H1 (cell line): ENCODE results near the gene PHC3. TPM values are rescaled to one million over a fixed set of nuclear protein-coding genes. Genes with fewer than 3 reads are reported as not detected.

Experiments used
- CTCF ChIA-PET: fragments of 300-600 bp; sonication (Branson Sonifier 250); formaldehyde crosslinking; loops from one replicate; lab custom pipeline; 2021; ENCODE audit not compliant: partially characterized antibody; lab: Charles Lee
- POLR2A ChIA-PET: fragments of 300-600 bp; sonication (Branson Sonifier 250); formaldehyde crosslinking; loops from one replicate; lab custom pipeline; 2021; ENCODE audit warnings: inconsistent platforms; ENCODE audit not compliant: partially characterized antibody; lab: Charles Lee
- DNase-seq, 2 experiments: peaks; one replicate each; pipeline versions ENCODE4 v3.0.0 to v3.0.0-alpha.2; 2010 to 2022; ENCODE audit warnings: low spot score in 2 of 2, low read depth in 1 of 2, mixed read lengths in 1 of 2
- FAIRE-seq: peaks from 2 replicates; lab custom pipeline; 2011; peaks lifted over from hg19 to GRCh38; lab: Jason Lieb, UNC
- H2AFZ ChIP-seq: 2 replicates; pipeline ENCODE4 v1.8.1; 2012; ENCODE audit warnings: low read length, inconsistent platforms
- H2AK5ac ChIP-seq: 2 replicates; pipeline ENCODE4 v1.6.1; 2013; ENCODE audit warnings: low read depth, low read length
- H2BK120ac ChIP-seq: replicated peaks from 2 replicates; pipeline ENCODE3; 2013; ENCODE audit warnings: low read depth, low read length, inconsistent platforms
- H2BK12ac ChIP-seq: 2 replicates; pipeline ENCODE4 v1.6.1; 2013; ENCODE audit warnings: low read depth, low read length
- H2BK15ac ChIP-seq: 2 replicates; pipeline ENCODE4 v1.6.1; 2013; ENCODE audit warnings: low read length
- H2BK20ac ChIP-seq: 2 replicates; pipeline ENCODE4 v1.6.1; 2013; ENCODE audit warnings: low read length
- H2BK5ac ChIP-seq: 2 replicates; pipeline ENCODE4 v1.6.1; 2013; ENCODE audit warnings: low read depth, low read length
- H3K14ac ChIP-seq: 2 replicates; pipeline ENCODE4 v1.6.1; 2013; ENCODE audit warnings: inconsistent platforms; ENCODE audit not compliant: insufficient read length
- H3K18ac ChIP-seq: 2 replicates; pipeline ENCODE4 v1.6.1; 2013; ENCODE audit warnings: low read length; ENCODE audit errors: extremely low read depth
- H3K23ac ChIP-seq: 2 replicates; pipeline ENCODE4 v1.6.1; 2013; ENCODE audit warnings: inconsistent platforms; ENCODE audit not compliant: insufficient read length
- H3K23me2 ChIP-seq: 2 replicates; pipeline ENCODE4 v1.6.1; 2013; ENCODE audit warnings: low read depth, low read length
- H3K27ac ChIP-seq: 2 replicates; pipeline ENCODE4 v1.6.1; 2011; ENCODE audit warnings: low read depth, low read length, inconsistent platforms
- H3K27me3 ChIP-seq, 4 experiments: replicated peaks in 1 of 4; 1 replicate in 1 of 4; 2 replicates in 3 of 4; pipeline versions ENCODE4 v1.6.1 to v1.8.1; 2011 to 2013; ENCODE audit warnings: low read length in 3 of 4, mild to moderate bottlenecking in 3 of 4, inconsistent platforms in 2 of 4, mixed read lengths in 2 of 4, moderate library complexity in 1 of 4; ENCODE audit not compliant: control insufficient read depth in 3 of 4, insufficient read depth in 3 of 4; ENCODE audit errors: extremely low read depth in 1 of 4
- H3K36me3 ChIP-seq, 4 experiments: 2 replicates each; pipeline versions ENCODE4 v1.6.1 to v1.8.1; 2011 to 2013; ENCODE audit warnings: mild to moderate bottlenecking in 4 of 4, low read length in 3 of 4, moderate library complexity in 2 of 4, control low read depth in 1 of 4, inconsistent platforms in 1 of 4; ENCODE audit not compliant: insufficient read depth in 4 of 4, control insufficient read depth in 2 of 4
- H3K4ac ChIP-seq: replicated peaks from 2 replicates; pipeline ENCODE3; 2013; ENCODE audit warnings: low read length, low read depth, mixed read lengths, inconsistent platforms; ENCODE audit not compliant: insufficient read length
- H3K4me1 ChIP-seq, 4 experiments: replicated peaks in 1 of 4; 1 replicate in 1 of 4; 2 replicates in 3 of 4; pipeline versions ENCODE4 v1.6.1 to v1.8.1; 2011 to 2013; ENCODE audit warnings: low read length in 3 of 4, inconsistent platforms in 2 of 4, mixed read lengths in 1 of 4; ENCODE audit not compliant: insufficient read depth in 4 of 4, control insufficient read depth in 3 of 4
- H3K4me2 ChIP-seq, 2 experiments: 2 replicates each; pipeline versions ENCODE4 v1.6.1 to v1.8.1; 2011 to 2013; ENCODE audit warnings: low read depth in 2 of 2, low read length in 2 of 2, control low read depth in 1 of 2, inconsistent platforms in 1 of 2, mild to moderate bottlenecking in 1 of 2; ENCODE audit not compliant: insufficient read depth in 1 of 2
- H3K4me3 ChIP-seq, 4 experiments: fragments of 200-600, 300-600 bp in 1 of 4; sonication (generic), shearing (Covaris generic), sonication (Bioruptor Twin) in 1 of 4; 2 replicates each; pipeline versions ENCODE4 v1.5.1 to v1.8.1; 2011 to 2016; ENCODE audit warnings: low read length in 4 of 4, low read depth in 3 of 4, control low read depth in 2 of 4, inconsistent platforms in 2 of 4, mild to moderate bottlenecking in 2 of 4, mixed read lengths in 1 of 4, moderate library complexity in 1 of 4; ENCODE audit not compliant: insufficient read depth in 2 of 4; ENCODE audit errors: extremely low read depth in 1 of 4
- H3K56ac ChIP-seq: replicated peaks from 2 replicates; pipeline ENCODE3; 2013; ENCODE audit warnings: low read depth, mild to moderate bottlenecking, mixed read lengths, low read length, inconsistent platforms; ENCODE audit not compliant: insufficient read length
- H3K79me1 ChIP-seq: 2 replicates; pipeline ENCODE4 v1.6.1; 2013; ENCODE audit warnings: low read depth, low read length, control low read depth
- H3K79me2 ChIP-seq, 2 experiments: 2 replicates each; pipeline versions ENCODE4 v1.6.1 to v1.8.1; 2012 to 2013; ENCODE audit warnings: low read length in 2 of 2, mild to moderate bottlenecking in 2 of 2, inconsistent platforms in 1 of 2; ENCODE audit not compliant: insufficient read depth in 2 of 2, control insufficient read depth in 1 of 2
- H3K9ac ChIP-seq, 4 experiments: replicated peaks in 1 of 4; 1 replicate in 1 of 4; 2 replicates in 3 of 4; pipeline versions ENCODE4 v1.6.1 to v1.8.1; 2011 to 2013; ENCODE audit warnings: low read depth in 3 of 4, low read length in 3 of 4, control low read depth in 2 of 4, mild to moderate bottlenecking in 2 of 4, moderate library complexity in 2 of 4, inconsistent platforms in 1 of 4; ENCODE audit errors: extremely low read depth in 1 of 4
- H3K9me3 ChIP-seq, 2 experiments: 2 replicates each; pipeline versions ENCODE4 v1.6.1 to v1.8.1; 2012 to 2013; ENCODE audit warnings: mild to moderate bottlenecking in 2 of 2, moderate library complexity in 2 of 2, control low read depth in 1 of 2, inconsistent platforms in 1 of 2, low read depth in 1 of 2, low read length in 1 of 2, mixed read lengths in 1 of 2; ENCODE audit not compliant: insufficient read depth in 2 of 2
- H4K20me1 ChIP-seq, 2 experiments: replicated peaks in 1 of 2; 2 replicates each; pipeline versions ENCODE3 to v1.8.1; 2011 to 2013; ENCODE audit warnings: inconsistent platforms in 2 of 2, low read length in 2 of 2, mild to moderate bottlenecking in 1 of 2; ENCODE audit not compliant: insufficient read depth in 2 of 2, control insufficient read depth in 1 of 2
- H4K5ac ChIP-seq: 2 replicates; pipeline ENCODE4 v1.6.1; 2013; ENCODE audit warnings: low read length, low read depth, mixed read lengths, inconsistent platforms; ENCODE audit not compliant: insufficient read length
- H4K8ac ChIP-seq: 2 replicates; pipeline ENCODE4 v1.8.0; 2013; ENCODE audit warnings: mild to moderate bottlenecking, moderate library complexity, low read length, inconsistent platforms; ENCODE audit not compliant: insufficient read depth; ENCODE audit errors: extremely low read depth
- H4K91ac ChIP-seq: replicated peaks from 2 replicates; pipeline ENCODE3; 2013; ENCODE audit warnings: low read length, mixed read lengths, inconsistent platforms; ENCODE audit not compliant: insufficient read length
- BRCA1 ChIP-seq: IDR thresholded peaks from 2 replicates; pipeline ENCODE4 v1.6.1; 2012; ENCODE audit warnings: low read depth, low read length, improper control_type of control experiment
- CREB1 ChIP-seq: IDR thresholded peaks from 2 replicates; pipeline ENCODE4 v1.6.1; 2012; ENCODE audit warnings: inconsistent platforms
- NANOG ChIP-seq: IDR thresholded peaks from 2 replicates; pipeline ENCODE4 v1.6.1; 2011; ENCODE audit warnings: low read length, low read depth, mild to moderate bottlenecking, inconsistent platforms; ENCODE audit not compliant: insufficient read depth, poor library complexity, severe bottlenecking
- PHF8 ChIP-seq: fragments of 200-600 bp; sonication (generic); conservative IDR thresholded peaks from 2 replicates; pipeline ENCODE4 v1.7.1; 2012; ENCODE audit warnings: low read depth, mild to moderate bottlenecking, inconsistent platforms, low read length, moderate library complexity
- POLR2AphosphoS5 ChIP-seq: IDR thresholded peaks from 2 replicates; pipeline ENCODE4 v1.6.1; 2011; ENCODE audit warnings: low read depth, low read length
- SIN3A ChIP-seq, 2 experiments: IDR thresholded peaks in 1 of 2; conservative IDR thresholded peaks in 1 of 2; 2 replicates each; pipeline ENCODE4 v1.6.1; 2011 to 2012; ENCODE audit warnings: low read length in 2 of 2, improper control_type of control experiment in 1 of 2, low read depth in 1 of 2, mild to moderate bottlenecking in 1 of 2
- SIX5 ChIP-seq: IDR thresholded peaks from 2 replicates; pipeline ENCODE4 v1.6.1; 2011; ENCODE audit warnings: mild to moderate bottlenecking, low read depth, low read length
- SRF ChIP-seq: IDR thresholded peaks from 2 replicates; pipeline ENCODE4 v1.6.1; 2011; ENCODE audit warnings: mild to moderate bottlenecking, low read depth, low read length, moderate library complexity
- TEAD4 ChIP-seq: IDR thresholded peaks from 2 replicates; pipeline ENCODE4 v1.6.1; 2012; ENCODE audit warnings: low read depth, low read length, inconsistent platforms, mixed read lengths
- WGBS, 2 experiments: shearing (Covaris generic) in 1 of 2; methylation state at CpG; one replicate each; pipeline versions ENCODE4 v1.1.6 to v1.1.7; 2013 to 2015; ENCODE audit warnings: low lambda C conversion rate in 2 of 2, mixed read lengths in 2 of 2, inconsistent platforms in 1 of 2, low coverage in 1 of 2, missing lambda C conversion rate in 1 of 2; ENCODE audit not compliant: insufficient replicate concordance in 2 of 2, insufficient coverage in 1 of 2, insufficient read length in 1 of 2; ENCODE audit errors: extremely low coverage in 1 of 2, missing lambda C conversion rate in 1 of 2; 5-methylcytosine and 5-hydroxymethylcytosine counted together
- polyA plus RNA-seq, 7 experiments: library from polyadenylated mRNA; depleted of rRNA in 3 of 7; stranded (reverse) in 5 of 7; unstranded in 2 of 7; fragments of >200 nt in 5 of 7; fragments of 200-250 nt in 2 of 7; gene quantifications; 1 replicate in 5 of 7; 2 replicates in 1 of 7; 4 replicates in 1 of 7; pipeline versions ENCODE4 v1.2.1 to v1.2.3, GENCODE V29; 2011 to 2013; ENCODE audit warnings: missing spikeins in 2 of 7, mixed read lengths in 2 of 7
- total RNA-seq: library from RNA; stranded (reverse); fragmentation: NEBNext Ultra II Directional; extraction: Animal tissue kit (Norgen Biotek cat#: 25700); gene quantifications from 2 replicates; pipeline ENCODE4 v1.2.1, GENCODE V29; 2021
- TF ChIP-seq, protein P1 (sequence below): IDR thresholded peaks from 2 replicates; pipeline ENCODE4 v1.6.1; 2012; ENCODE audit warnings: inconsistent platforms
- TF ChIP-seq, protein P2 (sequence below): IDR thresholded peaks from 2 replicates; pipeline ENCODE4 v1.6.1; 2012; ENCODE audit warnings: low read length, inconsistent platforms

The PHC3 gene
- total and polyA plus RNA-seq, 2 of the 8 experiments (the other 6 are each of a cell fraction or from before 2014, with no cell fraction given), result 26.4 to 29.2 TPM

DNA sequence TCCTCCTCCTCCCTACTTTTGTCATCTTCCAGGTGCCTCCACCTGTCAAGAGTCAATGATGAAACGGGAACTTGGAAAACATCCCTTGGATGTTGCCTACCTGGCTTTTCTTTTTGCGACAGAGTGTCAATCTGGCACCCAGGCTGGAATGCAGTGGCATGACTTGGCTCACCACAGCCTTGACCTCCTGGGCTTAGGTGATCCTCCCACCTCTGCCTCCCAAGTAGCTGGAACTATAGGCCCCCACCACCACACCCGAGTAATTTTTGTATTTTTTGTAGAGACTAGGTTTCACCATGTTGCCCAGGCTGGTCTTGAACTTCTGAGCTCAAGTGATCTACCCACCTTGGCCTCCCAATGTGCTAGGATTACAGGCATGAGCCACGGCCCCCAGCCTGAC lies 100.9 kb downstream of the PHC3 start:
- H3K4me2 ChIP-seq, result no peak overlapping the region
- H3K9ac ChIP-seq, result no peak overlapping the region
- H2AFZ ChIP-seq, result no peak overlapping the region
- DNase-seq (no peak), FAIRE-seq (no peak)
- no peaks in the 10 kb centered on the region for H3K27me3 ChIP-seq
- peaks cover 0 to 9% (median 3%) of the 10 kb centered on the region in 4 experiments; a peak in 2 of 8 replicates for H3K36me3 ChIP-seq
- 84% methylated on average over 4 of the region's 4 CpGs; no CpG with 5 or more reads in 1 of the 2 experiments for WGBS, 2 experiments
- no peak overlapping the region for H3K14ac ChIP-seq
- no peak overlapping the region for H2BK15ac ChIP-seq
- no peak overlapping the region for H3K27ac ChIP-seq
- H4K5ac ChIP-seq, result no peak overlapping the region
- H2AK5ac ChIP-seq, result no peak overlapping the region
- H4K8ac ChIP-seq, result no peak overlapping the region
- H3K23ac ChIP-seq, result no peak overlapping the region
- POLR2A ChIA-PET, result interaction anchor here (1.1 kb wide), 1 partner anchor 148 kb away, joined by 3 read pairs; no protein-coding TSS in a partner anchor
- H3K18ac ChIP-seq, result no peak overlapping the region
- H4K20me1 ChIP-seq, result no peaks in the 10 kb centered on the region
- H3K9me3 ChIP-seq, result no peaks in the 10 kb centered on the region
- H2BK12ac ChIP-seq, result no peak overlapping the region
- no peak overlapping the region for H3K4ac ChIP-seq
- H2BK5ac ChIP-seq, result no peak overlapping the region
- no peaks in the 10 kb centered on the region for H3K79me1 ChIP-seq
- no peak overlapping the region for H2BK20ac ChIP-seq
- no peak overlapping the region for H3K56ac ChIP-seq
- H3K4me1 ChIP-seq, result peaks cover 0 to 2% (median 0%) of the 10 kb centered on the region in 4 experiments; a peak in 1 of 7 replicates
- H4K91ac ChIP-seq, result no peak overlapping the region
- no peak overlapping the region for H2BK120ac ChIP-seq
- no peaks in the 10 kb centered on the region for H3K79me2 ChIP-seq
- no peak overlapping the region for H3K4me3 ChIP-seq
- H3K23me2 ChIP-seq, result no peaks in the 10 kb centered on the region
- CTCF ChIA-PET, result interaction anchor here (1.1 to 4.5 kb wide), 6 partner anchors 9 to 218 kb away, joined by 3 to 34 read pairs (median 5); no protein-coding TSS in a partner anchor
- TF ChIP-seq CREB1, result no peak
- TF ChIP-seq, protein P1, sequence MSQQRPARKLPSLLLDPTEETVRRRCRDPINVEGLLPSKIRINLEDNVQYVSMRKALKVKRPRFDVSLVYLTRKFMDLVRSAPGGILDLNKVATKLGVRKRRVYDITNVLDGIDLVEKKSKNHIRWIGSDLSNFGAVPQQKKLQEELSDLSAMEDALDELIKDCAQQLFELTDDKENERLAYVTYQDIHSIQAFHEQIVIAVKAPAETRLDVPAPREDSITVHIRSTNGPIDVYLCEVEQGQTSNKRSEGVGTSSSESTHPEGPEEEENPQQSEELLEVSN, result no peak
- no peak for TF ChIP-seq SIN3A (conservative IDR thresholded peaks at IDR 0.05 in 1 of 2, IDR thresholded peaks at IDR 0.05 in 1 of 2; ENCODE audit: low read depth in 1 of 2, low read length in 2 of 2)
- TF ChIP-seq SRF, result no peak
- no peak for TF ChIP-seq POLR2AphosphoS5
- TF ChIP-seq PHF8, result no peak
- TF ChIP-seq SIX5, result no peak
- no peak for TF ChIP-seq TEAD4
- TF ChIP-seq, protein P2, sequence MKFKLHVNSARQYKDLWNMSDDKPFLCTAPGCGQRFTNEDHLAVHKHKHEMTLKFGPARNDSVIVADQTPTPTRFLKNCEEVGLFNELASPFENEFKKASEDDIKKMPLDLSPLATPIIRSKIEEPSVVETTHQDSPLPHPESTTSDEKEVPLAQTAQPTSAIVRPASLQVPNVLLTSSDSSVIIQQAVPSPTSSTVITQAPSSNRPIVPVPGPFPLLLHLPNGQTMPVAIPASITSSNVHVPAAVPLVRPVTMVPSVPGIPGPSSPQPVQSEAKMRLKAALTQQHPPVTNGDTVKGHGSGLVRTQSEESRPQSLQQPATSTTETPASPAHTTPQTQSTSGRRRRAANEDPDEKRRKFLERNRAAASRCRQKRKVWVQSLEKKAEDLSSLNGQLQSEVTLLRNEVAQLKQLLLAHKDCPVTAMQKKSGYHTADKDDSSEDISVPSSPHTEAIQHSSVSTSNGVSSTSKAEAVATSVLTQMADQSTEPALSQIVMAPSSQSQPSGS, result no peak
- no peak for TF ChIP-seq BRCA1
- TF ChIP-seq NANOG, result no peak
